WI38 (cell line): ENCODE results near the gene ARHGEF3.

Experiments
- H3K4me3 ChIP-seq: 2 replicates; pipeline ENCODE4 v1.5.1; 2011; ENCODE audit warnings: low read depth, mild to moderate bottlenecking, control low read depth, low read length
- CTCF ChIP-seq: IDR thresholded peaks from 2 replicates; pipeline ENCODE4 v1.5.1; 2012; ENCODE audit warnings: low read depth, mild to moderate bottlenecking, control low read depth, low read length

ARHGEF3 gene

GRCh38 chr3:56795097-56795828 is 6.5 kb downstream of the ARHGEF3 start:
- H3K4me3 ChIP-seq = no peak overlapping the region
- no peak for TF ChIP-seq CTCF

- no peak for TF ChIP-seq CTCF
These were observed 9.6 kb downstream of the ARHGEF3 start for GRCh38 chr3:56792193-56792592.

GRCh38 chr3:56790016-56790821 is 11.5 kb downstream of the ARHGEF3 start:
- TF ChIP-seq CTCF = no peak
- H3K4me3 ChIP-seq = no peak overlapping the region

More at GRCh38 chr3:56792193-56792592, 9.6 kb downstream of the ARHGEF3 start:
- no peak overlapping the region for H3K4me3 ChIP-seq

GRCh38 chr3:56789076-56789475 is 12.7 kb downstream of the ARHGEF3 start:
- no peak for TF ChIP-seq CTCF
- H3K4me3 ChIP-seq = no peak overlapping the region

GRCh38 chr3:56788521-56788920 is 13.2 kb downstream of the ARHGEF3 start:
- H3K4me3 ChIP-seq = no peak overlapping the region
- TF ChIP-seq CTCF = no peak

GRCh38 chr3:56787784-56788256 is 13.9 kb downstream of the ARHGEF3 start:
- no peak for TF ChIP-seq CTCF

GRCh38 chr3:56787258-56787775 is 14.4 kb downstream of the ARHGEF3 start:
- TF ChIP-seq CTCF = no peak
- no peak overlapping the region for H3K4me3 ChIP-seq

More at GRCh38 chr3:56787784-56788256, 13.9 kb downstream of the ARHGEF3 start:
- H3K4me3 ChIP-seq = no peak overlapping the region
